CD4-positive, alpha-beta T cell treated with Interleukin-12 subunit alpha and Interleukin-12 subunit beta, for 1 hour (primary cell): ENCODE measurements around the gene GSX2.

Source experiments
- DNase-seq: peaks from one replicate; pipeline ENCODE4 v3.0.0-alpha.2; 2020

Gene GSX2

DNA sequence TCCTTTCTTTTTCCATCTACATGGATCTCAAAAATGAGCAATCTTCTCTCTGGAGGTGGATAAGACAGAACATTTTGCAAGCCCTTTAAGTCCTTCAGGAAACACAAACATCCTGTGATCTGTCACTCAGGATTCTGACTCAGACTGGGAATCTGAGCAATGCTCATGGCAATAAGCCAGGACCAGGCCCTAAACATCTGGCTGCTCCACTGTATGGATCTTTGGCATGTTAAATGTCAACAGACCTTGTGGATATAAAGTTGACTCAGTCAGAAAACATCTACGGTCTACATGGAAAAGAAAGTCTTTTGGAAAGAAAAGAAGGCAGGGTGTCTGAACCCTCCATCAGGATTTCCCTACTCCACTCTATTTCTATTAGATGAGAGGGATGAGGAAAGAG, 17.8 kb upstream of the GSX2 start:
- DNase-seq, result no peak

DNA sequence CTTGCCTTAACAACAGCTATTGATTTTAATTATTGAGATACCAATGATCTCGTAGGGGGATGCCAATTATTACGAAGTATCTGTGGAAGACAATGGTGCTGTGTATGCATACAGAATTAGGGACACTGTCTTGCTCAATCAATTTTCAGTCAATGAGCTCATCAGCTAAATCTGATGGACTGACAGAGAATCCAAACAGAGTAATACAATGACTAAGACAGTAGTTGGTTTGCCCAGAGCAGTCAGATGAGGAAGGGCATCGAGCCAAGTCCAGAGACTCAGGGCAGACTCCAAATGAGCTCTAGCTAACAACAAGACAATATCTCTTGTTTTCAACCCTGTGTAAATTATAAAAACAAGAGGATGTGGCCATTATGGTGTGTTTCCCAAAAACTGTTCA, 14.7 kb upstream of the GSX2 start:
- DNase-seq, result no peak

DNA sequence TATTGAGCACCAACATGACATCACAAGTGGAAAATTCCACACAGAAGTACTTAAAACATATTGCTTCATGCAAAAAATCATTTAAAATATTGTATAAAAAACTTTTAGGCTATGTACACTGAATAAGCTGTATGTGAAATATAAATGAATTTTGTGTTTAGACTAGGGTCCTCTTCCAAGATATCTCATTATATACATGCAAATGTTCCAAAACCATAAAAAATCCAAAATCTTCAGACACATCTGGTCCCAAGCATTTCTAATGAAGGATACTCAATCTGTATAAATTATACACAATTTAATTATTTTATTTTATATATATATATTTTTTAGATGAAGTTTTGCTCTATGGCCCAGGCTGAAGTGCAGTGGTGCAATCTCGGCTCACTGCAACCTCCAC, 10.1 kb upstream of the GSX2 start:
- no peak for DNase-seq

DNA sequence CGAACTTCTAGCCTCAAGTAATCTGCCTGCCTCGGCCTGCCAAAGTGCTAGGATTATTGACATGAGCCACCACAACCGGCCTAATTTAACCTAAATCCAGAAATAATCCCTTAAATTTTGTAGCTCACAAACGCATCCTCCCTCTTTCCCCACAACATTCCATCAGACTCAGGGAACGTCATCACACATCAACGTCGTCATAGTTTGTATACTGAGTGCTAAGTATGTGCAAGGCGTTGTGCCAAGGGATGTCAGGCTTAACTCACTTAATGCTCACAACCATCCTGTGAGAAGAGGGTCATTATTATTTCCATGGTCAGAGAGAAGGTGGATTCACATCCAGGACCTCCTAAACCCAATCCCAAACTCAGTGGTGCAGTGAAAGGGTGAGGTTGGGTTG, 9.6 kb upstream of the GSX2 start:
- DNase-seq, result no peak

DNA sequence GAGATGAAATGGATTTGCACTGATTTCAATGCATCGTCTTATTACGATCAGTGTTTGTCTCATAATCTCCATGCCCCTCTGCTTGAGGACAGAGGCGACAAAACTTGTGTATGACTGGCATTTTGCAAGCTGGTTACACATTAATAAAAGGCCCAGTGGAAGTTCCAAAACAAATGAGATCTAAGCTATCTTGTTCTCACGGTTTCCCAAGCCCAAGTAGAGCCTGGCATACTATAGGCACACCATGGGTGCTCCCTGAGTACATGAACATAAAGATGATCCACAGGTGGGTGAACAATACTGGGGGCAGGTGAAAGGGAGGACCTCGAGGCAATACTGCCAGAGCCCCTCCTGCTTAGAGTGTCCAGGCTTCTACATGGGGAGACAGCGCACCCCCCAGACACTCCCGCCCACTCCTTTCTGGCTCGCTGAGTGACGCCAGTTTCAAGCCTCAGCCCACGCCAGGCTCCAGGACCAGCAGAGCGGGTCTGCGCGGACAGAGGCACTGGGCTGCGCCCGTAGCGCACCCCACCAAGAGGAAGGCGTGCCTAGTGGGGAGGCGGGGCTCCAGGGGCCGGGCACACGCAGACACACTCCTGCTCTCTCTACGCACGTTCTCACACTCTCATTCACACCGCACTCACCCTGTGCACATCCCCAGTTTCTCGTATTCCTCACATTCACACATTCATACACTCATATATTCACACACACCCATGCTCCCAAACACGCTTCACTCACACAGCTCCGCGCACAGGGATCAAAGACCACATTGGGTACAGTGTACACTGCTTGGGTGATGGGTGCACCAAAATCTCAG, 8.9 kb upstream of the GSX2 start:
- DNase-seq, result peak; percentile 30

DNA sequence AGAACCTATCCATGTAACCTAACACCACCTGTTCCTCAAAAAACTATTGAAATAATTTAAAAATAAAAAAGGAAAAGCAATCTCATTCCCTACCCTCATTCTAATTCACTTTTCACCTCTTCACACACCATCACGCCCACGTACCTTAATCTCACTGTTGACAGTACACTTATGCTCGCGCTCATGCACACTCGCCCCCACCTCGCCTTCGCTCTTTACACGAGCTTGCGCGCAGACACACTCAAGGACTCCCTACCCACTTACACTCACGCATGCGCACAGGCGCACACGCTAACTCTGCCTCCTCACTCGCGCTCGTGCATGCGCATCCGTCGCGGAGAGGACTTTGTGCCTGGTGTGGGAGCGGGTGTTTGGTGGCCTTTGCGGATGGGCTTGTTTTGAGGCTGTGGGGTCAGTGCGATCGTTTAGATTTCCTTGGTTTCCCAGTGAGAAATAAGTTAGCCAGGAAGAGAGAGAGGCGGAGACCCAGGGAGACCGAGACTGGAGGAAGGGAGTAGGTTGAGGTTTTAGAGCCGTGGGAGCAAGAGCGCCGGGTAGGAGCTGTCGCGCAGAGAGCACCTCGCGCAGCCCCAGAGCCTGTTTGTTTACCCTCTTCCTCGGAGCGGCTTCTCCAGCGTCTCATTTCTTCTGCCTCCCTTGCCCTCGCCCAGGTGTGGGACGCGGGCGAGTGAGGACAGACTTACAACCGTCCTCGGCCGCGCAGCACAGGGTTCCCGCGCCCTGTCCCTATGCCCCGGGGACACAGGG, 8.1 kb upstream of the GSX2 start:
- DNase-seq, result peak; percentile 86

DNA sequence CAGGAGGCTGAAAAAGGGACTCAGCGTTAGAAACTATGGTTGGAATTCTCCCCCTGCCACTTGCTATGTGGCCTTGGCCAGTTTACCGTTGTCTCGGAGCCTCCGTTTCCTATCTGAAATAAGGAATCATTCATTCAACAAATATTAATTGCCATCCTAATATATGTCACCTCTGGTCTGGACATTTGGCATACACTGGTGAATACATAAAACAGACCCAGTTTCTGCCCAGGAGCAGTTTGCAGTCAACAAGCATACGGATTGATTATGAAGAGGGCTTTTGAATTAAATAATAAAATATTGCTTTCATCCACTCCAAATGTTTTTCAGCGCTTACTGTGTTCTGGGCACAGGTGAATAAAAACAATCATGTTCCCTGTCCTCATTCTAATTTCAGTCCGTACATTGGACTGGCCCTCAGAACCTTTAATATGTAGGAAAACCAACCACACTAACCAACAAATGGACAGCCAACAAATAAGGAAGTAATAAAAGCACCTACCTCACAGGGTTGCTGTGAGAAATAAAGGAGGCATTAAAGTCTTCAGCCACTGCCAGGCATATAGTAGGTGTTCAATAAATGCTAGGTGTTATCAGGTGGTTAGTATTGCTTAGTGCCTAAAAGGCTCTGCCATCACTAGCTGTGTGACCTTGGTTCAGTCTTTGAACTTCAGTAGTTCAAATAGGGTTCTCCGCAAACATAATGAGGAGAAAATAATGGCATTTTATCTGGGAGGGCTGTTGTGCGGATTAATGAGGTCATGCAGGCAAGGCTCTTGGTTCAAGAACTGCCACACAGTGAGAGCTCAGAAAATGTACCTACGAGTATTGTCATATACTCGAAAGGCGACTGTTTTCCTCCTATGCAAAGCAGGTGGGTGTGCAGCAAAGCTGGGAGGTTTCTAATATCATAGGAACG, 7.3 kb upstream of the GSX2 start:
- DNase-seq, result no peak

DNA sequence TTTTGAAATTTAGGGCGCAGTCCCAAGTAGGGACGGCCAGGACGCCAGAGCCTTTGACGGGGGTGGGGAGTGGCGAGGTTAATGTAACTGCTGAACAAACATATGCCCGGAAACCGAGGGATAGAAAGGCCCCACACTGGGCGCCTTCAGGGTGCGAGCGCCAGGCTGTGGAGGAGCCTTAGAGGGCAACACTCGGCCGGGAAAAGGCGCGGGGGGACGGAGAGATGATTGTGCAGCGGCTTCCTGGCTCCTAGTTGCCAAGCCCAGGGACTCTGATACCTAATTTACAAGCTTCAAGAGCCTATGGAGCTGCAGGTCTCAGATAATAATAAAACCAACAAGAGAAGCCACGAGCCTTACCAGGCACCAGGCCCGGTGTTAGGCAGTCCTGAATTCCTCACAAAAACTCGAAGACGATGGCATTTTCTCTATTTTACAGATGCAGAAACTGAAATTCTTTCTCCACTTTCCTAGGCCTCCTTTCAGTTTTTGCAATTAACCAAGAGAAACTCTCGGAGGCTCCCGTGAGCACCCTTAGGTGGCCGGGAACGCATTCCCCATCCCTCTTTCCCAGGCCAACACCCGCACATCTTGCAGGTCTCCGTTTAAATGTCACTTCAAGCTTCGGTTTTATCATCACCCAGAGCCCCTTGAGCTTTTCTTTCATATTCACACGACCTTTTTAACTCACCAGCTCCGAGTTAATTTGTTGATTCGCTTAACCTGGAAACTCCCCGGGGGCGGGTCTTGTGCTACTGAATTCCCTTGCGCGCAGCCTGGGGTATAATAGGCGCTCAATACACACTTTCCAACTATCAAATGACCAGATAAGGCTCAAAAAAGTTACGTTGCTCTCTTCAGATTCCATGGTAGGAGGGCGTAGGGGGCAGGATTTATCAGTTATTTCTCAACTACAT, 6.4 kb upstream of the GSX2 start:
- DNase-seq, result no peak

DNA sequence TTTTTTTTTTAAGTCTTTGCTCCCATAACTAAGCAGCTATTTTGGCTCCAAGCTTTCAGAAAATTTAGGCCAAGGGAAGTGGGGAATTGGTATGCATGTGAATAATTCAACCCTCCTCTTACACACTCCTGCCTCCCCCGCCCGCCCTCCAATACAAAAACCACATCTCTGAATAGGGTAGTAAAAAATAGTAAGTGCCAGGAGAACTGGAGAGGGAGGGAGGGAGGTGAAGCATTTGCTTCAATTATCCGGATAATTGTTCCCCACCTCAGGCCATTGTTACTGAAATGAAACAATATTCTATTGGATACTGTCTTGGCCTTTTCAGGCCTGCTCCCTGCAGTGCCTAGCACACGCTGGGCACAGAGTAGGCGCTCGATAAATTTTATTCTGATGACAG, 5.5 kb upstream of the GSX2 start:
- no peak for DNase-seq

DNA sequence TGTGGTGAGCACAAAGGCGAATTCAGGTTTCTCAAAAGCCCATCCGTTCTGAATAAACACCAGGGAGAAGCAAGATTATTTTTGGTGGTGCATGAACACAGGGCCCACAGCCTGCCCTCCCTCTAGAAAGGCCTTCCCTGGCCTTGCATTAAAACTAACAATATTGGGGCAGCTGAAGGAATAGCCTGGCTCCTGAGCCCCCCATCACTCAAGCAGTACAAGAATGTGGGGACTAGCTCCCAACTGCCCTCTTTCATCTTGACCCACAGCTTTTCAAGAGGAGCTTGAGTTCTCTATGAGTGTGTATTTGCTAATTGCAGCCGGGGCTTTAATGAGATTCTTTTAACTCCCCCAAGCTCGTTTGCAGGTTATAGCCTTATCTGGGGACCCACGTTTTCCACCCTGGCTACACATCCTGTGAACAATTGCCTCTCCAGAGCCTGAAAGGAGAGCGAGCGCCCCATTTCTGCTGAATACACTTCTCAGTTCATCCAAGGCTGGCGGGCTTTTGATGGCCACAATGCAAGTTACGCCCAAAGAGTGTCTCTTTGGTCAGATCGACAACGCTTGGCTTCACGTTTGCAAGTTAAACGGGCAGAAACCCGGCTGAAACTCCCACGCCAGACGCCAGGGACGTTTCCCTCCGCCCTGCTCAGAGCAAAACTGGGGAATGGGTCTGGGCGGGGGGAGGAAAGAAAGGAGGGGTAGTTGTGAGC, 4.7 kb upstream of the GSX2 start:
- DNase-seq, result no peak

DNA sequence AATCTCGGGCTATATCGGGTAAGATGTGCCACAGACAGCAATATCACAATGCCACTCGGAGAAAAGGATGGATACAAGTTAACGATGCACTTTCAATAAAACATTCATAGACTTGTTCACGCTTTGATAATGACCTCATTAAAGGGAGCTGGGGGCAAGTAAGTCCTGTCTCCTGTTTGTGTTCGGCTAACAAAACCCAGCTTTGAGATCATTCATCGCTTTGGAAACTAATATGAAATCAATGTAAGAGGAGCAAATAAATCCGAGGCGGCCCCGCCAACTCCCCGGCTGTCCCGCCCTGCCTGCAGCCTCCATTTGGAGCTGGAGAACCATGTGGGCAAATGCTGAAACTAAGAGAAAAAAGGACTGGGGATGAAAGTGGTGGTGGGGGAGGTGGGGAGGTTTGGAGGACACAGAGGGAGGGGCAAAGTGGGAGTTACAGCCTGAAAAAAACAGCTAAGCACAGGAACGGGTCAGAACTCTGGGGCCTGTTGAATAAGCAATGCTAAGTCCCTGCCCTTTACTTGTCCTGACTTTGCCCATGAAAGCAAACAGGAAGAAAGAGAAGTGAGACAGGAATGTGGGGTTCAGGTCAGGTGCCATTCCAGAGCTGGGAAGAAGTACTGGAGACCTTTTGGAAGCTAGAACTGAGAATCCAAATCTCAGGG, 3.5 kb upstream of the GSX2 start:
- DNase-seq, result no peak

DNA sequence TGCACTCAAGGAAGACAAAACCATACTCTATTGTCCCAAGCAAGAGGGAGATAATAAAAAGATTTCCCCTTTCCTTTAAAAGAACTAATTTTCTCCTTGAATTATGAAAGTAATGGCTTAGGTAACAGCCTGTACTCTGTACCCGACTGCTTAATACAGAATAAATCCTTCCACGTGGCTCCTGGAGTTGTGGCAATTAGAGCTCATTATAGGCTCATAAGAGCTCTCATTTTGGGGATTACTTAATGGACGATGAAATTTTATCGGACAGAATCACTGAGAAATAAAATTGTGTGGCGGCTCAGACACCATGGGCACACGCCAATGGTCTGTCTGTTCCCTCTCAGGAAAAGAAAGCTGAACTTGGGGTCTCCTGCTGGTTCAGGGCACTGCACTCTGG, 2.8 kb upstream of the GSX2 start:
- DNase-seq, result no peak

DNA sequence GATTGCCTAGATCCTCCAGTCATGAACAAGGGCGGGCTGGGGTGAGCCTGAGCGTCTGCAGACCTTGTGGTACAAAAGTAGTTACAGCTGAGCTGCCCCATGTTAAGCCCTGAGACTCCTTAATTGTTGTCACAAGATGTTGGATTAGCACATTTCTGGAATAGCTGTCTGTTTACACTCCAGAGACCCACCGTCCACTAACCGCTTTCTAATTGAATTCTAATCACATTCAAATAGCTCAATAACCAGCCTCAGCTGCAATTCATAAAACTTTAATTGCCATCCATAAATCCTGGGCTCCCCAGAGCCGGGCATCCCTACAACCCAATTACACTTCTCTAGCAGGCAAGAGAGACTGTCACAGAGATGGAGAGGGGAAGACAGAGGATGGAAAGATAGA, 1.6 kb upstream of the GSX2 start:
- no peak for DNase-seq

DNA sequence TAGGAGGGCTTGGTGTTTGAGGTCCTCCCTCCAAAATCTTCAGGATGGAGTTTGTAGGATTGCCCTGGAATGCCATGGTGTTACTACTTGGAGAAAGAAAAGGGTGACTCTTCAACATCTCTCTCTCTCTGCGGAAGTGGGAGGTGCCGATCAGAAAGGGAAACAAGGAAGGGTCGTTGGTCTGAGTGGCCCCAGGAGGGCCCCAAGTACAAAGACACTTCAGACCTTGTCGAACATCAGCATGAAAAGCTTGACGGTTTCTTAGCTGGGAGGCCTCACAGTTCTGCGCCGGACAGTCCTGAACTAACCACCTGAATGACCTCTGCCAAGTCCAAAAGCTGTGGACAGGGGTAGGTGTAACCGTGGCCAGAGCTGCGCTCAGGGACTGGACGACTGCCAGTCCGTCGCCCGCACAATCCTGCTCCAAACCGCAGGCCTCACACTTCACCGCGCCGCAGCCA, 646 bp upstream of the GSX2 start:
- no peak for DNase-seq

DNA sequence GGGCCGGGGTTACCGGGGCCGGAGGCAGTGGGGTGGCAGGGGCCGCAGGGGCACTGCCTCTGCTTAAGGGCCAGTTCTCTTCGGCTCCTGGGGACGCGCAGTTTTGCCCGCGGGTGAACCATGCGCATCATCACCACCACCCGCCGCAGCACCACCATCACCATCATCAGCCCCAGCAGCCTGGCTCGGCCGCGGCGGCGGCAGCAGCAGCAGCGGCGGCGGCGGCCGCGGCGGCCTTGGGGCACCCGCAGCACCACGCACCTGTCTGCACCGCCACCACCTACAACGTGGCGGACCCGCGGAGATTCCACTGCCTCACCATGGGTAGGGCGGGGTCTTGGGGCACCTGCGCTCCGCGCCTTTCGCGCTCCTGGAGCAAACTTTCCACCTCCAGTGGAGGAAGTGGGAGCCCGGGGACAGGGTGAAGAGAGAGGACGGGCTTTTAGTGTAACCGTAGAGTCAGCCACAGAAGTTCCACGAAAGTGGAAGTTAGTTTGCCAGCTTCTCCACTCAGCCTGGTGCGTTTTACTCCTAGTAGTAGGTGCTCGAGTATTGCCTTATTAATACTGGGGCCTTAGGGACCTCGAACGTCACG, 729 bp downstream of the GSX2 start:
- DNase-seq, result no peak

DNA sequence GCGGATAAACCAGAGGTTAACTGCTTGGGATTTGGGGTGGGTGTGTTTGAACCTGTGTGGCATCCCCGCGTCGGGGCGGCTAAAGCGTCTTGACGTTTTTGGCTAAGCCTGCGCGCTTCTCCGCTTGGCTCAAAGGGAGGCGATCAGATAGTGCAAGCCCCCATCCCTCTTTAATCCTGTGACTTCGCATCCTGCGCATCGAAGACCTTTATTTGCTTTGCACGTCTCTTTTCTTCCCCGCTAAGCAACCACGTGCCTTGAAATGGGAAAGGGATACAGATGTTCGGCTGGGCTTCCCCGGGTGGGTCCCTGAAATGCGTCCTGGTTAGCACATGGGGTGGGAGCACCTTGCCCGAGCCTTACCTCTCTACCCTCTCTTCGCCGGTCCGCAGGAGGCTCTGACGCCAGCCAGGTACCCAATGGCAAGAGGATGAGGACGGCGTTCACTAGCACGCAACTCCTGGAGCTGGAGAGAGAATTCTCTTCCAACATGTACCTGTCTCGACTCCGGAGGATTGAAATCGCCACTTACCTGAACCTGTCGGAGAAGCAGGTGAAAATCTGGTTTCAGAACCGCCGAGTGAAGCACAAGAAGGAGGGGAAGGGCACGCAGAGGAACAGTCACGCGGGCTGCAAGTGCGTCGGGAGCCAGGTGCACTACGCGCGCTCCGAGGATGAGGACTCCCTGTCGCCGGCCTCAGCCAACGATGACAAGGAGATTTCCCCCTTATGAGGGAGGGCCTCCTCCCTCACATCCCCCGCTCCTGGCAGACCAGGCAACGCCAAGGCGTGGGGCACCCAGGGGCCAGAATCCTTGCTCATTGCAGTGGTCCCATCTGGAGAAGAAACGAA, 1.5 kb downstream of the GSX2 start:
- DNase-seq, result no peak

DNA sequence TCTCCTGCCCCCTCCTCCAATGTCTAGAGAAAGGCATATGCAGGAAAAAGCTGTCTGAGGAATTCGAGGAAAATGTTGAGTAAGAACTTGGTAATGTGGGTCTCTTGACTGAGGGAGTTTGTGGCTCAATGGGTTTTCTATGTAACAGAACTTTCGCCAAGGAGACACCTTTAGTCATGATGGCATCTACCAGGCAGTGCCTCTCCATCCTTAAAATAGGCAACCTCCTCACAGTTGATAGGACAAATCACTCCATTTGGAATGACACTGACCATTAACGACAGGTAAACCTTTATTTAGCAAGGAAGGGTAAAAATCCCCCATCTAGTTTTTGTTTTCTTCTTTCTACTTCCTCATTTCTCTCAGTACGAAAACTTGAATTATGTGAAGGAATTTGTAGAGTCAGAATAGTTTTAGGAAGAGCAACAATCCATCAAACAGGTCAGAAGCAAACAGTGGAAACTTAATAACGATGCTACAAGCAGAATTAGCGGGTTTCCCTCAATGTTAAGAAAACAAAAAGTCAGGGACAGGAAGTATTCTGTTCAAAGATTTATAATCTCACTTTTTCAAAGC, 2.7 kb downstream of the GSX2 start:
- DNase-seq, result no peak

DNA sequence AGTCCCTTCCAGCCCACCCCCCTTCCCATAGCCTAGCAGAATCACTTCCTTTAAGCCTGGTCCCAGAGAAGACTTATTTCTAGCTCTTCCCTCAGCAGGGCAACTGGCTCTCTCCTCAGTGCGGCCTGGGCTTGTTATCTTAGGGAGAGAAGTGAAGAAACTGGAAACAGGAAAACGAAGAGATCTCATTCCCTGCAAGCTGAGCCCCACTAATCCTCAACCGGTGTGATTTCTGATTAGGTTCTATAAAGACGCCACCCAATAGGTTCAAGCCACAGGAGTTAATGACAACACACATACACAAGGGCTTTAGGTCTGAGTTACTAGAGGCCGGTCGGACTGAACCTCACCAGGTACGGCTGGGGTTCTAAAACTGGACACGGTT, 3.2 kb downstream of the GSX2 start:
- no peak for DNase-seq

DNA sequence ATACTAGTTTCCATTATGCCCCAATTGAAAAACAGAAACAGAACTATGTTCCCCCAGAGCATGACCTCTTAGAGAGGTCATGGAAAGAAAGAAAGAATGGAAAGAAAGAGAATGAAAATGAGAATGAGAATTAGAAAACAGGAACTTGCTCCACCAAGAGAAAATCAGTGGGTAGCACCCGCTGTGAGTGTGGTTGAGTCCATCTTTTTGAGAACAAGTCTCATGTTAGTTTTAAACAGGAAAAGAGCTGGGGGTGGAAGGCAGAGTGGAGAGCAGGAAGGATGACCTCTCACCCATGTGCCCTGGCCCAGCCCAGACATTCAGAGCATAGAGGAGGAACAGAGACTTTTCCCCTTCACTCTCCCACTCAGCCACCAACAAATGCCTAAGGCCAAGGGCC, 4.9 kb downstream of the GSX2 start:
- no peak for DNase-seq
